ENCODE measurements around the gene CAPN10.

CAPN10 gene

GRCh38 chr2:240575101-240575965 lies 11.2 kb upstream of the CAPN10 start:
- DNase-seq: no peak

GRCh38 chr2:240576036-240576435 lies 10.5 kb upstream of the CAPN10 start:
- DNase-seq: no peak

GRCh38 chr2:240576436-240577205 lies 9.9 kb upstream of the CAPN10 start:
- no peak for DNase-seq

- DNase-seq: no peak
These were observed 9.0 kb upstream of the CAPN10 start for GRCh38 chr2:240577281-240578109.

GRCh38 chr2:240578110-240578450 lies 8.5 kb upstream of the CAPN10 start:
- DNase-seq: no peak

- DNase-seq: no peak
These were observed 8.0 kb upstream of the CAPN10 start for GRCh38 chr2:240578488-240578887.

- DNase-seq: no peak
These were observed 7.3 kb upstream of the CAPN10 start for GRCh38 chr2:240579071-240579762.

- peak; percentile 86 for DNase-seq
These were observed 6.5 kb upstream of the CAPN10 start for GRCh38 chr2:240579771-240580614.

- no peak for DNase-seq
These were observed 4.7 kb upstream of the CAPN10 start for GRCh38 chr2:240581811-240582210.

GRCh38 chr2:240582781-240583180 lies 3.8 kb upstream of the CAPN10 start:
- DNase-seq: no peak

- no peak for DNase-seq
These were observed 2.8 kb upstream of the CAPN10 start for GRCh38 chr2:240583774-240584173.

GRCh38 chr2:240584486-240585031 lies 2.0 kb upstream of the CAPN10 start:
- no peak for DNase-seq

GRCh38 chr2:240585101-240585500 lies 1.4 kb upstream of the CAPN10 start:
- no peak for DNase-seq

GRCh38 chr2:240585681-240586197 lies 795 bp upstream of the CAPN10 start:
- DNase-seq: no peak

GRCh38 chr2:240586919-240587800 lies 626 bp downstream of the CAPN10 start:
- peak; percentile 59 for DNase-seq

- DNase-seq: no peak
These were observed 1.6 kb downstream of the CAPN10 start for GRCh38 chr2:240588006-240588655.

GRCh38 chr2:240588669-240589068 lies 2.1 kb downstream of the CAPN10 start:
- DNase-seq: no peak

GRCh38 chr2:240589375-240589774 lies 2.8 kb downstream of the CAPN10 start:
- DNase-seq: no peak

GRCh38 chr2:240589850-240590525 lies 3.5 kb downstream of the CAPN10 start:
- no peak for DNase-seq
